WTC11 (cell line): ENCODE data around the gene OPCML.

Experiments used
- ATF2 ChIP-seq: sonication (generic); formaldehyde crosslinking; IDR thresholded peaks from 2 replicates; pipeline ENCODE4 v1.8.1; 2022; ENCODE audit warnings: low read depth, missing genetic modification reagents, borderline replicate concordance
- CTCF ChIP-seq: fragments of 200-600 bp; IDR thresholded peaks from 2 replicates; pipeline ENCODE4 v1.8.0; 2022; ENCODE audit warnings: antibody characterized with exemption
- FOXJ3 ChIP-seq: sonication (generic); formaldehyde crosslinking; IDR thresholded peaks from 2 replicates; pipeline ENCODE4 v1.9.0; 2021; ENCODE audit warnings: missing genetic modification reagents, mild to moderate bottlenecking, borderline replicate concordance
- RELA ChIP-seq: sonication (generic); formaldehyde crosslinking; IDR thresholded peaks from 2 replicates; pipeline ENCODE4 v1.8.1; 2022; ENCODE audit warnings: missing genetic modification reagents, mild to moderate bottlenecking, borderline replicate concordance
- TP53 ChIP-seq: sonication (generic); formaldehyde crosslinking; IDR thresholded peaks from 2 replicates; pipeline ENCODE4 v1.8.1; 2023; ENCODE audit warnings: mild to moderate bottlenecking, missing genetic modification reagents
- TF ChIP-seq, protein P1 (sequence below): sonication (generic); formaldehyde crosslinking; IDR thresholded peaks from 2 replicates; pipeline ENCODE4 v1.8.1; 2023; ENCODE audit warnings: mild to moderate bottlenecking, missing genetic modification reagents, borderline replicate concordance
- TF ChIP-seq, protein P2 (sequence below): sonication (generic); formaldehyde crosslinking; IDR thresholded peaks from 2 replicates; pipeline ENCODE4 v1.8.0; 2023; ENCODE audit warnings: missing genetic modification reagents, mild to moderate bottlenecking, borderline replicate concordance

DNA sequence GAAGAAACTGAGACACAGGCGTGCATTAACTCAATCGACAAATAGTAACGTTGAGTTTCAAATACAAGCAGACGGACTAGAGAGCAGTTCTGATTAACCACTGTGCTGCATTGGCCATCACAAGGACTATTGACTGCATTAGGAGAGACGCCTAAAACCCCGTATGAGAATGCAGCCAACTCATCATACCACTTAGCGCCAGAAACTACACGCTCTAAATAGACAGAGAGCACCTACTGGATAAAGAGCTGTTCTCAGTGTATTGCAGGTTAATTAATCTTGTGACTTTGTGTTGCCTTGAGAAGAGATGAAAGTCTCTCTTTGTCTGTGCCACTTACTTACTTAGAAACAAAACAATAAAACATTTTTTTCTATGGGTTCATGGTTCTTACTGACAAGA is 484.0 kb downstream of the OPCML start:
- TF ChIP-seq, protein P1, sequence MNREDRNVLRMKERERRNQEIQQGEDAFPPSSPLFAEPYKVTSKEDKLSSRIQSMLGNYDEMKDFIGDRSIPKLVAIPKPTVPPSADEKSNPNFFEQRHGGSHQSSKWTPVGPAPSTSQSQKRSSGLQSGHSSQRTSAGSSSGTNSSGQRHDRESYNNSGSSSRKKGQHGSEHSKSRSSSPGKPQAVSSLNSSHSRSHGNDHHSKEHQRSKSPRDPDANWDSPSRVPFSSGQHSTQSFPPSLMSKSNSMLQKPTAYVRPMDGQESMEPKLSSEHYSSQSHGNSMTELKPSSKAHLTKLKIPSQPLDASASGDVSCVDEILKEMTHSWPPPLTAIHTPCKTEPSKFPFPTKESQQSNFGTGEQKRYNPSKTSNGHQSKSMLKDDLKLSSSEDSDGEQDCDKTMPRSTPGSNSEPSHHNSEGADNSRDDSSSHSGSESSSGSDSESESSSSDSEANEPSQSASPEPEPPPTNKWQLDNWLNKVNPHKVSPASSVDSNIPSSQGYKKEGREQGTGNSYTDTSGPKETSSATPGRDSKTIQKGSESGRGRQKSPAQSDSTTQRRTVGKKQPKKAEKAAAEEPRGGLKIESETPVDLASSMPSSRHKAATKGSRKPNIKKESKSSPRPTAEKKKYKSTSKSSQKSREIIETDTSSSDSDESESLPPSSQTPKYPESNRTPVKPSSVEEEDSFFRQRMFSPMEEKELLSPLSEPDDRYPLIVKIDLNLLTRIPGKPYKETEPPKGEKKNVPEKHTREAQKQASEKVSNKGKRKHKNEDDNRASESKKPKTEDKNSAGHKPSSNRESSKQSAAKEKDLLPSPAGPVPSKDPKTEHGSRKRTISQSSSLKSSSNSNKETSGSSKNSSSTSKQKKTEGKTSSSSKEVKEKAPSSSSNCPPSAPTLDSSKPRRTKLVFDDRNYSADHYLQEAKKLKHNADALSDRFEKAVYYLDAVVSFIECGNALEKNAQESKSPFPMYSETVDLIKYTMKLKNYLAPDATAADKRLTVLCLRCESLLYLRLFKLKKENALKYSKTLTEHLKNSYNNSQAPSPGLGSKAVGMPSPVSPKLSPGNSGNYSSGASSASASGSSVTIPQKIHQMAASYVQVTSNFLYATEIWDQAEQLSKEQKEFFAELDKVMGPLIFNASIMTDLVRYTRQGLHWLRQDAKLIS (CRISPR knock-in tag), result no peak
- no peak for TF ChIP-seq CTCF
- TF ChIP-seq, protein P2, sequence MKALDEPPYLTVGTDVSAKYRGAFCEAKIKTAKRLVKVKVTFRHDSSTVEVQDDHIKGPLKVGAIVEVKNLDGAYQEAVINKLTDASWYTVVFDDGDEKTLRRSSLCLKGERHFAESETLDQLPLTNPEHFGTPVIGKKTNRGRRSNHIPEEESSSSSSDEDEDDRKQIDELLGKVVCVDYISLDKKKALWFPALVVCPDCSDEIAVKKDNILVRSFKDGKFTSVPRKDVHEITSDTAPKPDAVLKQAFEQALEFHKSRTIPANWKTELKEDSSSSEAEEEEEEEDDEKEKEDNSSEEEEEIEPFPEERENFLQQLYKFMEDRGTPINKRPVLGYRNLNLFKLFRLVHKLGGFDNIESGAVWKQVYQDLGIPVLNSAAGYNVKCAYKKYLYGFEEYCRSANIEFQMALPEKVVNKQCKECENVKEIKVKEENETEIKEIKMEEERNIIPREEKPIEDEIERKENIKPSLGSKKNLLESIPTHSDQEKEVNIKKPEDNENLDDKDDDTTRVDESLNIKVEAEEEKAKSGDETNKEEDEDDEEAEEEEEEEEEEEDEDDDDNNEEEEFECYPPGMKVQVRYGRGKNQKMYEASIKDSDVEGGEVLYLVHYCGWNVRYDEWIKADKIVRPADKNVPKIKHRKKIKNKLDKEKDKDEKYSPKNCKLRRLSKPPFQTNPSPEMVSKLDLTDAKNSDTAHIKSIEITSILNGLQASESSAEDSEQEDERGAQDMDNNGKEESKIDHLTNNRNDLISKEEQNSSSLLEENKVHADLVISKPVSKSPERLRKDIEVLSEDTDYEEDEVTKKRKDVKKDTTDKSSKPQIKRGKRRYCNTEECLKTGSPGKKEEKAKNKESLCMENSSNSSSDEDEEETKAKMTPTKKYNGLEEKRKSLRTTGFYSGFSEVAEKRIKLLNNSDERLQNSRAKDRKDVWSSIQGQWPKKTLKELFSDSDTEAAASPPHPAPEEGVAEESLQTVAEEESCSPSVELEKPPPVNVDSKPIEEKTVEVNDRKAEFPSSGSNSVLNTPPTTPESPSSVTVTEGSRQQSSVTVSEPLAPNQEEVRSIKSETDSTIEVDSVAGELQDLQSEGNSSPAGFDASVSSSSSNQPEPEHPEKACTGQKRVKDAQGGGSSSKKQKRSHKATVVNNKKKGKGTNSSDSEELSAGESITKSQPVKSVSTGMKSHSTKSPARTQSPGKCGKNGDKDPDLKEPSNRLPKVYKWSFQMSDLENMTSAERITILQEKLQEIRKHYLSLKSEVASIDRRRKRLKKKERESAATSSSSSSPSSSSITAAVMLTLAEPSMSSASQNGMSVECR (CRISPR knock-in tag), result no peak
- no peak for TF ChIP-seq RELA (CRISPR knock-in tag)
- TF ChIP-seq FOXJ3 (CRISPR knock-in tag), result no peak
- TF ChIP-seq TP53 (CRISPR knock-in tag), result no peak
- no peak for TF ChIP-seq ATF2 (CRISPR knock-in tag)
